ENCODE measurements around the gene PIEZO2.

GRCh38 chr18:10661317-10661716, 488.1 kb downstream of the PIEZO2 start:
- TF ChIP-seq CTCF (IDR thresholded peaks at IDR 0.05; ENCODE audit: insufficient read depth, low read length, poor library complexity, severe bottlenecking) (no peak), EZH2phosphoT487 (conservative IDR thresholded peaks at IDR 0.05; ENCODE audit: low read length) (no peak)

Data from SU-DHL-6 (cell line).